Heart right ventricle (tissue), 16 donors: ENCODE measurements around the gene ALLC. TPM values are rescaled to one million over a fixed set of nuclear protein-coding genes. Genes with fewer than 3 reads are reported as not detected.

Experiments
- ATAC-seq, 8 donors: fragments of 200-7000 bp; cut with Tn5 transposase; one replicate each; pipeline ENCODE4 v1.9.1; 2020; ENCODE audit warnings: mild to moderate bottlenecking in 8 of 8, moderate library complexity in 8 of 8, moderate number of reproducible peaks in 1 of 8
- DNase-seq, 2 donors: peaks; one replicate each; pipeline ENCODE4 v3.0.0-alpha.2; 2020
- H3K27ac ChIP-seq, 10 donors: fragments of 200-600 bp; sonication (generic) in 2 of 10; one replicate each; pipeline versions ENCODE4 v1.5.0 to v1.8.0; 2020 to 2022; ENCODE audit warnings: mild to moderate bottlenecking in 3 of 10
- H3K27me3 ChIP-seq, 7 donors: fragments of 200-600 bp; one replicate each; pipeline ENCODE4 v1.8.0; 2021 to 2022; ENCODE audit warnings: mild to moderate bottlenecking in 2 of 7
- H3K36me3 ChIP-seq, 9 donors: fragments of 200-600 bp; sonication (generic) in 1 of 9; one replicate each; pipeline versions ENCODE4 v1.5.0 to v1.8.0; 2020 to 2022; ENCODE audit warnings: mild to moderate bottlenecking in 2 of 9
- H3K4me1 ChIP-seq, 9 donors: fragments of 200-600 bp; sonication (generic) in 1 of 9; one replicate each; pipeline versions ENCODE4 v1.5.0 to v1.8.0; 2020 to 2022; ENCODE audit warnings: mild to moderate bottlenecking in 4 of 9
- H3K4me3 ChIP-seq, 10 donors: fragments of 200-600 bp; sonication (generic) in 2 of 10; one replicate each; pipeline versions ENCODE4 v1.5.0 to v1.8.0; 2020 to 2022; ENCODE audit warnings: mild to moderate bottlenecking in 7 of 10, moderate library complexity in 2 of 10
- H3K9me3 ChIP-seq, 11 donors: fragments of 200-600 bp in 10 of 11; sonication (generic) in 2 of 11; one replicate each; pipeline versions ENCODE4 v1.5.0 to v1.8.0; 2013 to 2022; ENCODE audit warnings: mild to moderate bottlenecking in 2 of 11, control low read depth in 1 of 11, moderate library complexity in 1 of 11
- CTCF ChIP-seq, 9 donors: fragments of 200-600 bp; sonication (generic) in 2 of 9; IDR thresholded peaks; one replicate each; pipeline versions ENCODE4 v1.5.0 to v1.8.0; 2021 to 2022; ENCODE audit warnings: antibody characterized with exemption in 9 of 9, mild to moderate bottlenecking in 5 of 9, moderate library complexity in 1 of 9
- WGBS, 2 donors: extraction: QIAGEN DNeasy Blood & Tissue Kit; methylation state at CpG; one replicate each; pipeline ENCODE4 v1.1.7; 2013; ENCODE audit warnings: inconsistent platforms in 1 of 2; 5-methylcytosine and 5-hydroxymethylcytosine counted together
- intact Hi-C, 10 donors: fragments of 100-400 bp; cut with DNase I; formaldehyde crosslinking; loops; one replicate each; pipeline versions ENCODE4 v1.11.1 to v1.14.2; 2022
- polyA plus RNA-seq, 2 donors: library from polyadenylated mRNA; stranded (reverse); fragments of 200-250 nt; gene quantifications; one replicate each; pipeline ENCODE4 v1.2.3, GENCODE V29; 2013
- total RNA-seq, 10 donors: library from RNA; stranded (reverse); fragmentation: NEBNext Ultra II Directional in 3 of 10; extraction: Animal tissue kit (Norgen Biotek cat#: 25700) in 3 of 10; gene quantifications; one replicate each; pipeline versions ENCODE4 v1.2.1 to v1.2.4, GENCODE V29; 2021 to 2023
- donor health status: Arrhythmogenic right ventricular cardiomyopathy.
- donor health status: ischemic (EF 13 %, LVEDD 7.1; RV severe dilation, severe dysfunction).
- donor health status: healthy with polysubstance abuse.
- donor health status: DM: no; HTN: yes; CAD: no.
- donor health status: DM: no; HTN: no; CAD: no.
- donor health status: ischemic (EF 25% LVEDD 6.9; RV normal size, moderate dysfunction).
- donor health status: ischemic (EF 25% LVEDD 5.7; RV mildly dilated, moderate dysfunction).
- donor health status: healthy.
- donor health status: DM: yes; HTN: yes; CAD: no.
- donor health status: Ischemic cardiomyopathy.
- donor health status: ischemic (EF 35%, LVEDD 5.7; RV mildly dilated, moderate dysfunction).
- donor health status: nonischemic (EF 11% LVEDD 7.7; RV severe dilation, severe dysfunction).
- donor health status: DM: yes; HTN: yes; CAD: no.
- donor health status: PGD.
- donor health status: ischemic (EF 29% LVEDD 5.4; RV normal size, mild dysfunction).
- donor health status: nonischemic (EF 23%, LVEDD 6.1; RV moderate dilation, normal function).

Gene ALLC
- total and polyA plus RNA-seq, 12 donors: 0.59 TPM; not detected in 11

GRCh38 chr2:3645745-3646389 lies 12.1 kb upstream of the ALLC start:
- H3K4me3 ChIP-seq: no peak overlapping the region
- no peaks in the 10 kb centered on the region for H3K9me3 ChIP-seq
- ATAC-seq (no peak), DNase-seq (no peak)
- peaks cover 0 to 6% (median 5%) of the 10 kb centered on the region in 9 donors for H3K4me1 ChIP-seq
- H3K36me3 ChIP-seq: no peaks in the 10 kb centered on the region
- intact Hi-C loops: loop anchor here in 2 of 10 donors (10.0 kb wide), 2 partner anchors 51 to 221 kb away; partner anchors contain the start of gene COLEC11 (in 1 of the 2)
- no peak overlapping the region for H3K27ac ChIP-seq
- WGBS, 2 donors: 67 to 74% methylated on average over 10 of the region's 10 CpGs
- no peaks in the 10 kb centered on the region for H3K27me3 ChIP-seq
- no peak for TF ChIP-seq CTCF (IDR thresholded peaks at IDR 0.05)

- 91 to 96% methylated on average over 8 of the region's 8 CpGs for WGBS, 2 donors
Observed at GRCh38 chr2:3646446-3646845, 11.6 kb upstream of the ALLC start.

GRCh38 chr2:3647246-3647645 lies 10.8 kb upstream of the ALLC start:
- intact Hi-C loops: loop anchor here in 2 of 10 donors (10.0 kb wide), 2 partner anchors 52 to 222 kb away; partner anchors contain the start of gene COLEC11 (in 1 of the 2)
- 71 to 84% methylated on average over 13 of the region's 13 CpGs for WGBS, 2 donors

More at GRCh38 chr2:3646446-3646845, 11.6 kb upstream of the ALLC start:
- Histone ChIP-seq H3K4me1 (peaks cover 0 to 9% (median 7%) of the 10 kb centered on the region in 9 donors), H3K36me3 (no peaks in the 10 kb centered on the region), H3K27me3 (peaks cover 0 to 2% (median 0%) of the 10 kb centered on the region in 7 donors), H3K9me3 (no peaks in the 10 kb centered on the region), H3K4me3 (no peak overlapping the region), H3K27ac (no peak overlapping the region)
- ATAC-seq (no peak), DNase-seq (no peak)
- TF ChIP-seq CTCF (IDR thresholded peaks at IDR 0.05): no peak
- intact Hi-C loops: loop anchor here in 2 of 10 donors (10.0 kb wide), 2 partner anchors 52 to 222 kb away; partner anchors contain the start of gene COLEC11 (in 1 of the 2)

More at GRCh38 chr2:3647246-3647645, 10.8 kb upstream of the ALLC start:
- no peak for TF ChIP-seq CTCF (IDR thresholded peaks at IDR 0.05)
- no peak for DNase-seq
- H3K4me1 ChIP-seq: peaks cover 0 to 17% (median 14%) of the 10 kb centered on the region in 9 donors
- no peaks in the 10 kb centered on the region for H3K9me3 ChIP-seq
- H3K27me3 ChIP-seq: peaks cover 0 to 10% (median 0%) of the 10 kb centered on the region in 7 donors
- no peak overlapping the region for H3K4me3 ChIP-seq
- ATAC-seq: no peak
- H3K36me3 ChIP-seq: no peaks in the 10 kb centered on the region
- H3K27ac ChIP-seq: no peak overlapping the region
